H1 (cell line): Measurements from ENCODE around the gene UBASH3B. TPM values are rescaled to one million over a fixed set of nuclear protein-coding genes. Genes with fewer than 3 reads are reported as not detected.

Experiments
- EGR1 ChIP-seq: IDR thresholded peaks from 2 replicates; pipeline ENCODE4 v1.6.1; 2011; ENCODE audit warnings: low read depth, low read length, borderline replicate concordance
- SP4 ChIP-seq: IDR thresholded peaks from 2 replicates; pipeline ENCODE4 v1.6.1; 2012; ENCODE audit warnings: low read length, inconsistent platforms
- polyA plus RNA-seq, 7 experiments: library from polyadenylated mRNA; depleted of rRNA in 3 of 7; stranded (reverse) in 5 of 7; unstranded in 2 of 7; fragments of >200 nt in 5 of 7; fragments of 200-250 nt in 2 of 7; gene quantifications; 1 replicate in 5 of 7; 2 replicates in 1 of 7; 4 replicates in 1 of 7; pipeline versions ENCODE4 v1.2.1 to v1.2.3, GENCODE V29; 2011 to 2013; ENCODE audit warnings: missing spikeins in 2 of 7, mixed read lengths in 2 of 7
- total RNA-seq: library from RNA; stranded (reverse); fragmentation: NEBNext Ultra II Directional; extraction: Animal tissue kit (Norgen Biotek cat#: 25700); gene quantifications from 2 replicates; pipeline ENCODE4 v1.2.1, GENCODE V29; 2021

UBASH3B gene
- total and polyA plus RNA-seq, 2 of the 8 experiments (the other 6 are each of a cell fraction or from before 2014, with no cell fraction given) = 7.5 to 9.5 TPM

DNA sequence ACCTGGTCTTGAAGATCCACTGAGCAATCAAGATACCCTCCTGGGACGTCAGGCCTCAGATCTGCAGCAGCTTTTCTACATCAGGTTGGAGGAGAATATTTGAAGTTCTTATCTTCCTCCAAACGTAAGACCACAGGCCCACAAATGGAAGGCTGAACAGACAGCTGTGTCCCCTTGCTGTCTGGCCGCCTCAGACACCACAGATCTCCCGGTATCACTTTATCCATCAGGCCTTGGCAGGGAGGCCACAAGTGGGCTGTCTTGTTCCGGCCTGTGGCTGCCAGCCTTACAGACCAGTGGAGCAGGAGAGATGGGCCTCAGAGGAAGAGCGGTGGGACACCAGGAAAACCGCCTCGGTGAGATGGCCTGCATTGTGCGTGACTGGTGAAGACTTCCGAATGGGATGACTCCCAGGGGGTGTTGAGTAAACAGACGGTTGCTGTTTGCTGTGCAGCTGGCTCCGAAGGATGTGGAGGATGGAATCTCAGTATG, 15.9 kb downstream of the UBASH3B start (continued):
- TF ChIP-seq EGR1 = no peak
- no peak for TF ChIP-seq SP4
- TF ChIP-seq, all 59 proteins: peak for 0
